GM21825 (cell line): ENCODE data around the gene ANP32E.

Source experiments
- ATAC-seq: cut with Tn5 transposase; IDR thresholded peaks from one replicate; pipeline ENCODE4 v1.9.1; 2021; ENCODE audit warnings: mild to moderate bottlenecking, moderate library complexity; ENCODE audit not compliant: unreplicated experiment

ANP32E gene

GRCh38 chr1:150173141-150173585, 62.7 kb downstream of the ANP32E start:
- no peak for ATAC-seq

DNA sequence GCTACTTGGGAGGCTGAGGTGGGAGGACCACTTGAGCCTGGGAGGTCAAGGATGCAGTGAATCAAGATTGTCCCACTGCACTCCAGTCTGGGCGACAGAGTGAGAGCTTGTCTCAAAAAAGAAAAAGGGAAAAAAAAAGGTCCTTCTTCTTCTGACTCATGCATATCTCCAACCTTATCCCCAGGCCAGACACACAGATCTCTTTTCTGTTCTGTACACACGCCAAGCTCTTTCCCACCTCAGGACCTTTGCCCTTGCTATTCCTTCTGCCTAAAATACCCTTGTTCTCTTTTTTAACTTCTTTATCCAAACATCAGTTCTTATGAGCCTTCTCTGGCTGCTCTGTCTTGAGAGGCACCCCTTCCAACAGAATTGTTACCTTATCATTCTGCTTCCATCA, 64.1 kb downstream of the ANP32E start:
- ATAC-seq = no peak

DNA sequence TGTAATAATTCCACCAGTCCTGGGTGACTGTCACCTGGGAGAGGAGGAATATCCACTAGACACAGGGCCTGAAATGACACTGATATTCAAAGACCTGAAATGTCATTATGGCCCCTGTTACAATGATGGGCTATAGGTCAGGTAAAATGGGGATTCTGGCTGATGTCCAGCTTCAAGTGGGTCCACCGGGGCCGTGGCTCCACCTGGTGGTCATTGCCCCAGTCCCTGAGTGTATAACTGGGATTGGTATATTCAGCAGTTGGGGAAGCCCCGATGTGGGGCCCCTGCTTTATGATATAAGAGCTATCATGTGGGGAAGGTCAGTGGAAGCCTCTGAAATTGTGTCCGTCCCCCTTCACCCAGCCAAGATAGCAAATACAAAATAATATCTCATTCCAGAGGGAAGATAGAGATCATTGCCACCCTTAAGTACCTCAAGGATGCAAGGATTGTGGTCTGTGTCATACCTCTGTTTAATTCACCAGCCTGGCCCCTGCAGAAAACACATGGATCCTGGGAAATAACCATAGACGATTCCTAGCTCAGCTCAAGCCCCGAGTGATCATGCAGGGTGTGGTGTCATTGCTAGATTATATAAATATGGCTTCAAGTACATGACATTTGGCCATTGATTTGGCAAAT, 66.8 kb downstream of the ANP32E start:
- no peak for ATAC-seq
